GM18858 (cell line): ENCODE measurements around the gene MAP4K4.

ENCODE experiments used
- ATAC-seq: cut with Tn5 transposase; IDR thresholded peaks from one replicate; pipeline ENCODE4 v1.9.1; 2021; ENCODE audit not compliant: unreplicated experiment

MAP4K4 gene

GRCh38 chr2:101720732-101721131 lies 23.2 kb downstream of the MAP4K4 start:
- no peak for ATAC-seq

- ATAC-seq = no peak
Observed at GRCh38 chr2:101722864-101723263, 25.4 kb downstream of the MAP4K4 start.

GRCh38 chr2:101723371-101724124 lies 26.0 kb downstream of the MAP4K4 start:
- no peak for ATAC-seq

- ATAC-seq = no peak
Observed at GRCh38 chr2:101724125-101724474, 26.6 kb downstream of the MAP4K4 start.

- no peak for ATAC-seq
Observed at GRCh38 chr2:101725038-101725437, 27.5 kb downstream of the MAP4K4 start.

- ATAC-seq = no peak
Observed at GRCh38 chr2:101725515-101726192, 28.1 kb downstream of the MAP4K4 start.

GRCh38 chr2:101728865-101729264 lies 31.4 kb downstream of the MAP4K4 start:
- ATAC-seq = no peak

- no peak for ATAC-seq
Observed at GRCh38 chr2:101729521-101730190, 32.1 kb downstream of the MAP4K4 start.

- no peak for ATAC-seq
Observed at GRCh38 chr2:101731221-101732054, 33.9 kb downstream of the MAP4K4 start.

- no peak for ATAC-seq
Observed at GRCh38 chr2:101732199-101732598, 34.7 kb downstream of the MAP4K4 start.

GRCh38 chr2:101732773-101733256 lies 35.3 kb downstream of the MAP4K4 start:
- no peak for ATAC-seq

GRCh38 chr2:101733257-101733993 lies 35.9 kb downstream of the MAP4K4 start:
- no peak for ATAC-seq

- no peak for ATAC-seq
Observed at GRCh38 chr2:101734505-101735165, 37.1 kb downstream of the MAP4K4 start.

GRCh38 chr2:101735166-101735533 lies 37.6 kb downstream of the MAP4K4 start:
- ATAC-seq = no peak

- ATAC-seq = no peak
Observed at GRCh38 chr2:101736233-101736632, 38.7 kb downstream of the MAP4K4 start.

- no peak for ATAC-seq
Observed at GRCh38 chr2:101736861-101737291, 39.4 kb downstream of the MAP4K4 start.

GRCh38 chr2:101737478-101738255 lies 40.2 kb downstream of the MAP4K4 start:
- ATAC-seq = no peak

- no peak for ATAC-seq
Observed at GRCh38 chr2:101738649-101739048, 41.1 kb downstream of the MAP4K4 start.

- no peak for ATAC-seq
Observed at GRCh38 chr2:101740555-101740964, 43.1 kb downstream of the MAP4K4 start.
